Measurements from ENCODE around the gene CLMP. TPM values are rescaled to one million over a fixed set of nuclear protein-coding genes. Genes with fewer than 3 reads are reported as not detected.

CLMP gene
- total and polyA plus RNA-seq, 9 of the 15 experiments (the other 6 are each of a cell fraction or from before 2014, with no cell fraction given) = 0.02 to 0.15 (median 0.03) TPM; not detected in 6

- H3K4me3 ChIP-seq = no peak overlapping the region
- FAIRE-seq (no peak), DNase-seq (ENCODE audit: extremely low read depth in 1 of 4, low spot score in 3 of 4) (no peak), ATAC-seq (no peak)
- WGBS (ENCODE audit: insufficient coverage, low coverage, missing lambda C conversion rate) = 0% methylated on average over 2 of the region's 2 CpGs
- peaks cover 2 to 35% of the 10 kb centered on the region in 2 experiments; a peak in 3 of 5 replicates for H3K27me3 ChIP-seq (ENCODE audit: control insufficient read depth in 2 of 2, insufficient read depth in 2 of 2, low read length in 2 of 2)
- in situ Hi-C loops (cut with MboI) (no loop called here), intact Hi-C loops (cut with micrococcal nuclease) (no loop called here)
- no peak overlapping the region for H2AFZ ChIP-seq (ENCODE audit: low read depth, low read length)
- ChIA-PET CTCF (ENCODE audit: low intra/inter-chr PET ratio) (no interaction called here), POLR2A (no interaction called here)
- no peak overlapping the region for H3K9ac ChIP-seq (ENCODE audit: insufficient read depth in 1 of 2, low read depth in 2 of 2, low read length in 2 of 2)
- H3K4me1 ChIP-seq (replicated peaks in 1 of 2; ENCODE audit: control insufficient read depth in 2 of 2, insufficient read depth in 2 of 2, low read length in 2 of 2) = no peaks in the 10 kb centered on the region
- no peaks in the 10 kb centered on the region for H4K20me1 ChIP-seq (replicated peaks; ENCODE audit: control insufficient read depth, insufficient read depth, low read length)
- TF ChIP-seq AFF4 (CRISPR knock-in tag; IDR thresholded peaks at IDR 0.05) (no peak), CREM (IDR thresholded peaks at IDR 0.05; ENCODE audit: low read depth) (no peak), GATAD2B (IDR thresholded peaks at IDR 0.05; ENCODE audit: borderline replicate concordance) (no peak), CBFA2T3 (IDR thresholded peaks at IDR 0.05) (no peak), HDAC6 (IDR thresholded peaks at IDR 0.05; ENCODE audit: low read depth, low read length) (no peak), NR1H2 (CRISPR knock-in tag; IDR thresholded peaks at IDR 0.05) (no peak), ATF6 (CRISPR knock-in tag; IDR thresholded peaks at IDR 0.05) (no peak), CUX1 (CRISPR knock-in tag; IDR thresholded peaks at IDR 0.05) (no peak), KAT8 (IDR thresholded peaks at IDR 0.05; ENCODE audit: low read depth) (no peak), ZNF143 (CRISPR knock-in tag; IDR thresholded peaks at IDR 0.05) (no peak), SMARCC2 (IDR thresholded peaks at IDR 0.05; ENCODE audit: low read depth) (no peak)
- H3K79me2 ChIP-seq (ENCODE audit: control insufficient read depth, insufficient read depth, low read length) = no peaks in the 10 kb centered on the region
- H3K9me1 ChIP-seq (ENCODE audit: control insufficient read depth, insufficient read depth, low read length) = no peaks in the 10 kb centered on the region
- no TSS peak for BruUV-seq (replicated peaks)
- H3K27ac ChIP-seq (ENCODE audit: extremely low read depth, low read depth, low read length) = no peak overlapping the region
- H3K4me2 ChIP-seq (ENCODE audit: insufficient read depth, low read length) = no peak overlapping the region
- no peaks in the 10 kb centered on the region for H3K36me3 ChIP-seq (ENCODE audit: control insufficient read depth, insufficient read depth, low read length)
- H3K9me3 ChIP-seq (replicated peaks; ENCODE audit: control insufficient read depth, insufficient read depth, low read depth, low read length) = no peaks in the 10 kb centered on the region
These were observed 15.5 kb downstream of the CLMP start for GRCh38 chr11:123179586-123179985.

All from K562 (cell line).